ENCODE results near the gene ACTR2.

Gene ACTR2

GRCh38 chr2:65311049-65311448 lies 83.4 kb downstream of the ACTR2 start:
- Mint-ChIP-seq H3K9me3 (no peaks in the 10 kb centered on the region), H3K36me3 (ENCODE audit: low read depth) (peaks cover 84% of the 10 kb centered on the region), H3K4me3 (no peak overlapping the region), H3K4me1 (peaks cover 18% of the 10 kb centered on the region), H3K27me3 (ENCODE audit: low read depth, poor library complexity) (no peaks in the 10 kb centered on the region), H3K27ac (peak overlapping the region; percentile 25)
- DNase-seq, result no peak
- TF ChIP-seq, protein P1, sequence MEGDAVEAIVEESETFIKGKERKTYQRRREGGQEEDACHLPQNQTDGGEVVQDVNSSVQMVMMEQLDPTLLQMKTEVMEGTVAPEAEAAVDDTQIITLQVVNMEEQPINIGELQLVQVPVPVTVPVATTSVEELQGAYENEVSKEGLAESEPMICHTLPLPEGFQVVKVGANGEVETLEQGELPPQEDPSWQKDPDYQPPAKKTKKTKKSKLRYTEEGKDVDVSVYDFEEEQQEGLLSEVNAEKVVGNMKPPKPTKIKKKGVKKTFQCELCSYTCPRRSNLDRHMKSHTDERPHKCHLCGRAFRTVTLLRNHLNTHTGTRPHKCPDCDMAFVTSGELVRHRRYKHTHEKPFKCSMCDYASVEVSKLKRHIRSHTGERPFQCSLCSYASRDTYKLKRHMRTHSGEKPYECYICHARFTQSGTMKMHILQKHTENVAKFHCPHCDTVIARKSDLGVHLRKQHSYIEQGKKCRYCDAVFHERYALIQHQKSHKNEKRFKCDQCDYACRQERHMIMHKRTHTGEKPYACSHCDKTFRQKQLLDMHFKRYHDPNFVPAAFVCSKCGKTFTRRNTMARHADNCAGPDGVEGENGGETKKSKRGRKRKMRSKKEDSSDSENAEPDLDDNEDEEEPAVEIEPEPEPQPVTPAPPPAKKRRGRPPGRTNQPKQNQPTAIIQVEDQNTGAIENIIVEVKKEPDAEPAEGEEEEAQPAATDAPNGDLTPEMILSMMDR (IDR thresholded peaks at IDR 0.05), result no peak

DNA sequence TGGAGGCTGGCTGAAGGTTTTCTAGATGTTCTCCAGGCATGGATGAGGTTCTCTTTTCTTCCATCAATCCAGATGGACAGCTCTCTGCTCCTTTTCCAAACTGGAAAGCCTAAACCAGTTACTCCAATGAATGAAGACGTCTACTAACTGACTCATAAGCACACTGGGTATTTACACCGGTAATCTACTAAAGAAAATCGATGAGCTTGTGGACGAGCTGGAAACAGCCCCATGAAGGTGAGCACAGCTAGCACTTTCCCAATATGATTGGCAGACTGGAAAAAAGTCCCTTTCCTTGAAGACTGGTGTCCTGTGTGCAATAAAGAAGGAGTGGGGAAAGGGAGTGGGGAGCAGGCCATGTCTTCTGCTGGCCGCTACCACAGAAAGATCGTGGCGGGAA lies 84.0 kb downstream of the ACTR2 start:
- H3K27me3 Mint-ChIP-seq (ENCODE audit: low read depth, poor library complexity), result no peaks in the 10 kb centered on the region
- no peak overlapping the region for H3K4me3 Mint-ChIP-seq
- DNase-seq, result no peak
- TF ChIP-seq, protein P1 (IDR thresholded peaks at IDR 0.05), result no peak
- H3K9me3 Mint-ChIP-seq, result no peaks in the 10 kb centered on the region
- peaks cover 84% of the 10 kb centered on the region for H3K36me3 Mint-ChIP-seq (ENCODE audit: low read depth)
- peak overlapping the region; percentile 47 for H3K27ac Mint-ChIP-seq
- peaks cover 18% of the 10 kb centered on the region for H3K4me1 Mint-ChIP-seq

- TF ChIP-seq, protein P1 (IDR thresholded peaks at IDR 0.05), result no peak
- Mint-ChIP-seq H3K27ac (peak overlapping the region; percentile 77), H3K4me1 (peaks cover 28% of the 10 kb centered on the region), H3K27me3 (ENCODE audit: low read depth, poor library complexity) (no peaks in the 10 kb centered on the region), H3K36me3 (ENCODE audit: low read depth) (peaks cover 86% of the 10 kb centered on the region), H3K9me3 (no peaks in the 10 kb centered on the region), H3K4me3 (no peak overlapping the region)
- no peak for DNase-seq
These were observed 85.7 kb downstream of the ACTR2 start for GRCh38 chr2:65313126-65313953.

DNA sequence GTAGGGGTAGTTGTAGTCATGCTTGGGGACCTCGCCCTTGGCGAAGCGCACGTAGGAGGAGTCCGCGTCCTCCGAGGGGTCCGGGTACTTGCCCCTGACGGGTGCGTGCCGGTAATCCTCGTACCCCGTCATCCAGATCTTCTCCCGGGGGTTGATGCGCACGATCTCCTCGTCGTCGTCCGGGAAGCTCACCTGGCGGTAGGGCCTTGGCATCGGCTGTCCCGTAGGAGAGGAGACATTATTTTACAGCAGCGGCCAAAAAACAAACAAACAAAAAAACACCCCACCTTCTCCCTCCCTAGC lies 86.3 kb downstream of the ACTR2 start:
- no peaks in the 10 kb centered on the region for H3K27me3 Mint-ChIP-seq (ENCODE audit: low read depth, poor library complexity)
- peak overlapping the region; percentile 79 for H3K27ac Mint-ChIP-seq
- H3K9me3 Mint-ChIP-seq, result no peaks in the 10 kb centered on the region
- TF ChIP-seq, protein P1 (IDR thresholded peaks at IDR 0.05), result no peak
- no peak overlapping the region for H3K4me3 Mint-ChIP-seq
- DNase-seq, result no peak
- peaks cover 88% of the 10 kb centered on the region for H3K36me3 Mint-ChIP-seq (ENCODE audit: low read depth)
- peaks cover 31% of the 10 kb centered on the region for H3K4me1 Mint-ChIP-seq

GRCh38 chr2:65314801-65315441 lies 87.3 kb downstream of the ACTR2 start:
- DNase-seq, result no peak
- no peak overlapping the region for H3K27ac Mint-ChIP-seq

More at GRCh38 chr2:65314801-65315441, 87.3 kb downstream of the ACTR2 start:
- H3K9me3 Mint-ChIP-seq, result no peaks in the 10 kb centered on the region
- no peaks in the 10 kb centered on the region for H3K27me3 Mint-ChIP-seq (ENCODE audit: low read depth, poor library complexity)
- H3K36me3 Mint-ChIP-seq (ENCODE audit: low read depth), result peaks cover 88% of the 10 kb centered on the region
- no peak overlapping the region for H3K4me3 Mint-ChIP-seq
- H3K4me1 Mint-ChIP-seq, result peaks cover 29% of the 10 kb centered on the region
- TF ChIP-seq, protein P1 (IDR thresholded peaks at IDR 0.05), result no peak

All from nephron progenitor cell (in vitro differentiated cells).